GM19455 (cell line): ENCODE results near the gene CCM2.

Experiments used
- ATAC-seq: cut with Tn5 transposase; IDR thresholded peaks from one replicate; pipeline ENCODE4 v1.9.1; 2021; ENCODE audit not compliant: unreplicated experiment

Gene CCM2

DNA sequence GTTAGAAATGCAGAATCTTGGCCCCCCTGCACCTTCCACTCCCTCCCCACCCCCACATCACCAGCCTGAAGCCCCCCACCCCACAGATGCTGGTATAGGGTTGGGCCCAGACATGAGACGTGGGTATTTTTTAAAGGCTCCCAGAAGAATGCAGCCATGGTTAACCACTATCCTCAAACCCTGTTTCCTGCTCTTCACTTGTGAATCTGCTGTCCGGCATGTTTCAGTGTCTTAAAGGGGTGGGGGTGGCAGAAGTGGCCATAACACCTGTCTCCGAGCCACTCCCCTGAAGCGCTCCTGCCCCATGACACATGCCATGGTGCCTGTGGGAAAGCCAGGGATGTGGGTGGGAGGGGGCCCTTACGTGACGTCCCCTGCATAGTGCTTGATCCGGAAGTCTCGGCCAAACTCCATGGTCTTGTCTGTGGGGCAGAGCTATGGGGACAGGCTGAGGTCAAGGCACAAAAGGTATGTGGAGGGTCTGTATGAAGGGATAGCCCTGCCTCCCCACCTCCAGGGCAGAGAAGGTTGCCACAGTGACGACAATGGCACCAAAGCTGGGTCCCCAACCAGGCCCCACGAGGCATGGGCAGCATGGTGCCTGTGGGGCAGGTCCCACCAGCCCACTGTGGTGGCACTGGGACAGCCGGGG, 30.8 kb upstream of the CCM2 start:
- ATAC-seq = no peak

DNA sequence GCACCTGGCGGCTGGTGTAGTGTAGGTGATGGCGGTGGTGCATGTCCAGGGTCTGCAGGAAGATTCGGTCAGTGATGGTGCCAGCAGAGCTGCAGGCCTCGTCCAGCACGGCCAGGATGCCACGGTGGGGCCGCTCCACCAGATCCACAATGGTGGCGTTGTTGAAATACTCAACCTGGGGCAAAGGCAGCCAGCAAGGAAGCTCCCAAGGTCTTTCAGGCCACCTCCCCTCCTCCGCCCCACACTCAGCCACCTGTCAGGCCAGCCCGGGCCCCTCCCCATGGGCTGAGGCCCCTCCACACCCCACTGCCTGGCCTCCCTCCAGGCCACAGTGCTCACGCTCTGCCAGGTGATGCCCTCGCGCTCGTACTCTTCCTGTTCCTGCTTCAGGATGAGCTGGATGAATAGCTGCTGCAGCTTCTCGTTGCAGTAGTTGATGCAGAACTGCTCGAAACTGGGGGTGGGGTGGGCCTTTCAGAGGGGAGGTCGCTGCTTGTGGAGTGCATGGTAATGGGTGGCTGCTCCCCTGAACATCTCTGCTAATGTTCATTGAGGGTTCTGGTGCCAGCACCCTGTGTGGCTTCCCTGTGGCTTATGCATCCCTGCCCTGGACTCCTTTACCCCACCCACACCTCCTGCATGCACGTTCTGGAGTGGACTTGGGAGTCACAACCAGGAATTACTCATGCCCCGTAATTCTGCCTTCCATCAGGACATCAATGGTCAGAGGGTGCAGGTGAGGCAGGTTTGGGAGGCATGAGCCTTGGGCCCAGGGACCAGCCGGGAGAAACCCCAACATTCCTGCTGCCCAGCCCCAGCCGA, 30.1 kb upstream of the CCM2 start:
- ATAC-seq = no peak

DNA sequence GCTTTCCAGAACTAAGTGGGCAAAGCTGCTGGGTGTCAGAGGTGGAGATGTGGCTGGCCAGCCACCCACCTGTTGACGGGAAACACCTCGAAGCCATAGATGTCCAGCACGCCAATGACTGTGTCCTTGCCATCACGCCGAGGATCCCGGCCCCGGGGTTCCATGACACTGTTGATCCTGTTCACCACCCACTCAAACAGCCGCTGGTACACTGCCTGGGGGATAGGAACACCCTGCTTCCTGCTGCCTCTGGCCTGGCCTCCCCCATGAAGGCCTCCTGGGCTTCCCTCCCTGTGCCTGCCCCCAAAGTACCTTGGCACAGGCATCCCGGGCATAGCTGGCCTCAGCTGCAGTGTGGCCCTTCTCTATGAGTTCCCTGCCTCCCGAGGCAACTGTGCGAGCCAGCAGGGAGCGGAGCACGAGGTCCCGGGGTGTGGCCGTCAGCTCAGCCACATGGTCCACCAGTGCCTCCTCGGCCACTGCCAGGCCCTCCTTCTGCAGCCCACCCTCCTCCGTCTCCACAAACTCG, 29.4 kb upstream of the CCM2 start:
- no peak for ATAC-seq

DNA sequence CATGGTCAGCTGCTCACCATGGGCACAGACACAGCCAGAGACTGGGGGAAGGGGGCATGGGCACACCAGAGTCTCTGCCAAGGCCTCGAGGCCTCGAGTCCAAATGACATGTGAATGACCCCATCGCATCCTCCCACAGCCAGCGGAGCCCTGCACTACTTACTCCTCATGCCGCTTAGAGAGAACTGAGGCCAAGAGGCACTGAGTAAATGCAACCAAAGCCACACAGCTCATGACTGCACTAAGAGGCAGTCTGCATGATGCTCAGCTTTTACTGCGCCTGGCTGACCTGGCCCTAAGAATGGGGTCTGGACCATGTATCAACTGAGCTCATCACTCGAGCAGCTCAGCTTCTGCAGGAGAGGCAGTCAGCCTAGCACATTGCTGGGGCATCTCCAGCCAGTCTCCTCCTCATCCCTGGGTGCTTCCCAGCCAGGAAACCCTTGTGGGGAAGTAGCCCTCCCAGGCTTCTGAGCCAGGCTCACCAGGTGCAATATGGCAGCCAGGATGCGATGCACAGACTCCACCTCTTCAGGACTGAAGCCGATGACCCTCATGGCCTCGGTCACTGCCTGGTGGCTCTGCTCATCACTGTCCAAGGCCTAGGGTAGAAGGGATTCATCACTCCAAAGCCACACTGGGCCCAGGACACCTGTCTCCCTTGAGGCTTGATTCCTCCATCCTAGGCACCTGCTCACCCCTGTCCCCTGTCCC, 28.7 kb upstream of the CCM2 start:
- ATAC-seq = no peak

DNA sequence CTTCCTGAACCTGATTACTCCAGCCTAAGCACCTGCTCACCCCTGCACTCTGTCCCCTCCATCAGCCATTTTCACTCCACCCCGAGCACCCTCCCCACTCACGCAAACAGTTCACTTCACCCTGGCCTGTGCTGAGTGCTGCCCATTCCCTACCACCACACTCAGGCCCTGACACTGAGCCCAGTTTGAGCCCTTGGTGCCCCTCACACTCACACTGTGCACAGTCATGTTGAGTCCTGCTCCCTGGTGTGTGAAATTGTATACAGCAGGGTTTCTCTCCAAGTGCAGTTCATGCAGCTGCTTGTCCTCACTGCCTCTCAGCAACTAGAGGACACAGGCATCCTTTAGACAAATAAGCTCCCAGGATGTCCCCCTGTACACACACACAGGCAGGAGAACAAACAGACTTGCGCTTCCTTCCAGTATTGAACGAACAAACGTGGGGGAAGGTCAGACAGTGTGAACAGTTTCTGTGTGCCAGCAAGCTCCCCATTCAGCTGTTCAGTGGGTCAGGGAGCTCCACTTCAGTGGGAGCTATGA, 28.0 kb upstream of the CCM2 start:
- no peak for ATAC-seq

DNA sequence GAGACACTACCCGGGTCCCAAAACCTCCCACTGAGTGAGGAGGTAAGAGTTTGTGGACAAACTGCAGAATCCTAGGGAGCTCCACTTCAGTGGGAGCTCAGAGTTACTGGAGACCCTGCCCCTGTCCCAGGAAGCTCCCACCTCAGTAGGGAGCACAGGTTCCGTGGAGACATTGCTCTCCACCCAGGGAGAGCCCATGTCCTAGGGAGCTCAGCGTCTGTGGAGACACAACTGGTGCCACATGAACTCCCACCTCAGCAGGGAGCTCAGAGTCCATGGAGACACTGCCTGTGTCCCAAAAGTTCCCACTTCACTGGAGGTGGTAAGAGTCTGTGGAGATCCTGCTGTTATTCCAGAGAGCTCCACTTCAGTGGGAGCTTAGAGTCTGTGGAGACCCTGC, 27.4 kb upstream of the CCM2 start:
- ATAC-seq = no peak

DNA sequence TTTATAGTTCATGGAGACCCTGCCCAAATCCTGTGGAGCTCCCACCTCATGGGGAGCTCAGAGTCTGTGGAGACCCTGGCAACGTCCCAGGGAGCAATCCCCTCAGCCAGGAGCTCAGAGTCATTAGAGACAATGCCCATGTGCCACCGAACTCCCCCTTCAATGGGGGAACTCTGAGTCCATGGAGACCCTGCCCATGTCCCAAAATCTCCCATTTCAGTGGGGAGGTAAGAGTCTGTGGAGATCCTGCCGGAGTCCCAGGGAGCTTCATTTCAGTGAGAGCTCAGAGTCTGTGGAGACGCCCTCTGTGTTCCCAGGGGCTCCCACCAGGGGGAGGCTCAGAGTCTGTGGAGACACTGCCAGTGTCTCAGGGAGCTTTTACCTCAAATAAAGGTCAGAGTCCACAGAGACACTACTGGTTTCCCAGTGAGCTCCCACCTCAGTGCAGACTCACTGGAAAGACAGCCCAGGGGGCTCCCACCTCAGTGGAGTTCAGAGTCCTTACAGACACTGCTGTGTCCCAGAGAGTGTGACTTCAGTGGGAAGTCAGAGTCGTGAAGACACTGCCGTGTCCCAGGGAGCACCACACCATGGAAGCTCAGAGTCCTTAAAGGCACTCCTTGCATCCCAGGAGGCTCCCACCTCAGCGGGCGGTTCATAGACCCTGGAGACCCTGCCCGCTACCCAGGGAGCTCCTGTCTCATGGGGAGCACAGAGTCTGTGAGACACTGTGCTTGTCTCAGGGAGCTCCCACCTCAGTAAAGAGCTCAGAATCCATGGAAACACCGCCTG, 26.2 kb upstream of the CCM2 start:
- no peak for ATAC-seq

DNA sequence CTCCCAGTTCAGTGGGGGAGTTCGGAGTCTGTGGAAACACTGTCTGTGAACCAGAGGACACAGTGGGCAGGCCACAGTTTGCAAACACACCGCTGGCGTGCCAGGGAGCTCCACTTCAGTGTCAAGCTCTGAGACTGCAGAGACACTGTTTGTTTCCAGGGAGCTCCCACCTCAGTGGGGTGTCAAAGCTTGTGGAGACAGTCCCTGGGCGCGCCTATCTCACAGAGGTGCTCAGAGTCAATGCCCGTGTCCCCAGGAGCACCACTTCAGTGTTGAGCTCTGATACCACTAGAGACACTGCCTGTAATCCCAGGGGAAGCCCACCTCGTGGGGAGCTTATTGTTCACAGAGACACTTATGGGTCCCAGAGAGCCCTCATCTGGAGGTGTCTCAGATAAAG, 25.5 kb upstream of the CCM2 start:
- ATAC-seq = no peak

DNA sequence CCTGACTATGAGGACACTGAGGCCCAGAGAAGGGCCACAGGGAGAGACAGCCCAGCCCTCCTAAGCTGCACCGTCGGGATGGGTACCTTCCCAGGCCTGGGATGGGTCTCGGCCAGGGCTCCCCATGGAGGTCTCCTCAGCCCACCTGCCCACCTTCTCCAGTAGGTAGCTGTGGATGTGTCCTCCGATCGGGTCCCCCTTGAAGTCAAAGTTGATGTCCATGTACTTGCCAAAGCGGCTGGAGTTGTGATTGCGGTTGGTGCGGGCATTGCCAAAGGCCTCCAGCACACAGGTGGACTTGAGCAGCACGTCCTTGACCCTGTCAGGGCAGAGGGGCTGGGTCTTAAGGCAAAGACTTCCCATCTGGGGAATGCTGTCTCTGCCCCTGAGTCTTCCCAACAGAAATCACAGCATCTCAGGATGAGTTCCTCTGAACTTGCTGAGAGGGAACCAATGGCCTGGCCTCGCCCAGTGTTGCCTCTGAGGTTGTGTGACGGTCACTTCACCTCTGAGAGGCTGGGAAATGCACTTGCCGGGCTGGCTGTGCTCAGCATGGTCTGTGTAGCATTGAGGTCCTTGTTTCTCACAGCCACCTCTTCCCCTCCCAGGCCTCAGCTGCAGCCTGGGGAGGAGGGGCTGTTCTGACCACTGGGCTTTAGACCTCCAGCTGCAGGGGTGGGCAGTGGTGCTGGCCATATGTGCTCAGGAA, 24.5 kb upstream of the CCM2 start:
- no peak for ATAC-seq

DNA sequence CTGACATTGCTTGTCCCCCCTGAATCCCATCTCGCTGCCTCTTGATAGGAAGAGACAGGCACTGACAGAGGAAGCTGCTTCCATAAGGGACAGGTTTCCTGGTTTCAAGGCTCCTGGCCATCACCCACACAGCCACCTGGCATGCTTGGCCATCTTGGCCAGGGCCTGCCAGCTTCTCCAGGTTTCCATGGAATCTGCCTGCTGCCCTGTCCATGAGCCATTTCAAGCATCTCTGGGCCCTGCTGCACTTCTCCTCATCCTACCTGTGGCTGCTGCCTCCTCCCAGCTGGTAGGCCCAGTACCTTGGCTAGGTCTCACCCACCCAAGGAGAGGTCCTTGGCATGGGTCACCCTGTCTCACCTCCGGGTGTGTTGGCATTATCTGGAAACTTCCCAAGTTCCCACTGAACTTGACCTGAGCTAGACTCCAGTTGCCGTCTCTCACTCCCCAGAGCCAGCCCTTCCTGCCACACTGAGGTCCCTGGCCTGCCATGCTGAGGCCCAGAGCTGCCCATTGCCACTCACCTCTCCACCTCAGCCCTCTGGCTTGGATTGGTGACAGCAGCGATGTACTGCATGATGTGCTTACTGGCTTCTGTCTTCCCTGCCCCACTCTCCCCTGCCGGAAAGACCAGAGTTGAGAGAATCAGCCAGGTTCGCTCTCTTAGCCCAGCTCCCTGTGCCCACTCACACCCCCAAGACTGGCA, 23.8 kb upstream of the CCM2 start:
- no peak for ATAC-seq

DNA sequence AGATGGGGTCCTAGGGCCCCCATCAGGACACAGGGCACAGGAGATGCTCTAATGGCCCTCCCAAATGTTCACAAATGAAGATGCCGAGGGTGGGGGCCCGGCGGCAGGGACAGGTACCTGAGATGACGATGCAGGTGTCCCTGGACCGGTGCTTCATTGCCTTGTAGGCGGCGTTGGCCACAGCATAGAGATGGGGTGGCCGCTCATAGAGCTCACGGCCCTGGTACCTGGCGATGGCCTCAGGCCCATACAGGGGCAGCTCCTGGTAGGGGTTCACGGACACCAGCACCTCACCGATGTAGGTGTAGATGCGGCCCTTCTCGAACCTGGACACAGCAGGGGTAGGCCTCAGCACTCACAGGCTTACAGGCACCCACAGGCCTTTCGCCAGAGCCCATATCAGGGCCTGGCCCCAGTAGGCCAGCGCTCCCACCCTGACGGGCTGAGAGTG, 23.2 kb upstream of the CCM2 start:
- ATAC-seq = no peak

DNA sequence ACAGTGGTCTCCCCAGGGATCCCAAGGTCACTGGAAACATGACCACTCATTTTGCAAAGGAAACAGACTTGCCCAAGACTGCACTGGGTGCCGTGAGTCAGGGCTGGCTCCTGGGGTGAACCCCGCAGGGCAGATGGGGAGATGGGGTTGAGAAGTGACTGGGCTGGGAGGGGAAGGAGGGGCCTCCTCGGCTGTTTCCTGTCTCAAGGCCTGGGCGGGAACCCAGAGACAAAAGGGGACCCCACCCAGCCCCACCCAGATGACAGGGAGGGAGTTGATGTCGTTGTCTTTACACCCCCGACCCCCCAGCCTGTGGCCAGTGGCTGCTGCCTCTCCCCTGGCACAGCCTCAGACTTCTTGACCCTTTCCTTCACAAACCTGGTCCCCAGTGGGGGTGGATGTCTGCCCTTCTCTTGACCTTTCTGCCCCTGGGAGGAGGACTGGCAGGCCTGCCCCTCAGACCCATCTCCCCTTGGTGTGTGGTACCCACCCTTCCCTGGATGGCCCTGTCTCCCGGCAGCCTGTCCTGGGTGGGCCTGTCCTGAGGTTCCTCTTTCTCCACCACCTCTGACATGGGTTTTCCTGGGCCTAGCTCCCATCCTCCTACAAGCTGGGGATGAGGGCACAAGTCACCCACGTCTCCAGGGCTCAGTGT, 22.6 kb upstream of the CCM2 start:
- ATAC-seq = no peak

DNA sequence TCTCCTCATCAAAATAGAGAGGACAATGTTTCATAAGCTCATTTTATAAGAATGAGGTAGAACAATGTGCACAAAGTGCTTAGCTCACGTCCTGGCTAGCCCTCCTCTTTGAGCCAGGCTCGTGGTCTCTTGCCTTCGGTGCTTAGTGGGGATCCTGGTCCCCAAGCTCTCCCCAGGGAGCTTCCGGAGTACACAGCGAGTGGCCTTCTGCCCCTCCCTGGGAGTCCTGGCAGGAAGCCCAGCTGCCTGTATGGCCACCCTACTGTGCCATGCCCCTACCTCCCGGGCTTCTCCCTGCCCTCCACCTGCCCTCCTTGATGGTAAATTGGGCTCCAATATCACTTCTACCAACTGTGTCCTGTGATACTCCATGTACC, 22.1 kb upstream of the CCM2 start:
- ATAC-seq = no peak

DNA sequence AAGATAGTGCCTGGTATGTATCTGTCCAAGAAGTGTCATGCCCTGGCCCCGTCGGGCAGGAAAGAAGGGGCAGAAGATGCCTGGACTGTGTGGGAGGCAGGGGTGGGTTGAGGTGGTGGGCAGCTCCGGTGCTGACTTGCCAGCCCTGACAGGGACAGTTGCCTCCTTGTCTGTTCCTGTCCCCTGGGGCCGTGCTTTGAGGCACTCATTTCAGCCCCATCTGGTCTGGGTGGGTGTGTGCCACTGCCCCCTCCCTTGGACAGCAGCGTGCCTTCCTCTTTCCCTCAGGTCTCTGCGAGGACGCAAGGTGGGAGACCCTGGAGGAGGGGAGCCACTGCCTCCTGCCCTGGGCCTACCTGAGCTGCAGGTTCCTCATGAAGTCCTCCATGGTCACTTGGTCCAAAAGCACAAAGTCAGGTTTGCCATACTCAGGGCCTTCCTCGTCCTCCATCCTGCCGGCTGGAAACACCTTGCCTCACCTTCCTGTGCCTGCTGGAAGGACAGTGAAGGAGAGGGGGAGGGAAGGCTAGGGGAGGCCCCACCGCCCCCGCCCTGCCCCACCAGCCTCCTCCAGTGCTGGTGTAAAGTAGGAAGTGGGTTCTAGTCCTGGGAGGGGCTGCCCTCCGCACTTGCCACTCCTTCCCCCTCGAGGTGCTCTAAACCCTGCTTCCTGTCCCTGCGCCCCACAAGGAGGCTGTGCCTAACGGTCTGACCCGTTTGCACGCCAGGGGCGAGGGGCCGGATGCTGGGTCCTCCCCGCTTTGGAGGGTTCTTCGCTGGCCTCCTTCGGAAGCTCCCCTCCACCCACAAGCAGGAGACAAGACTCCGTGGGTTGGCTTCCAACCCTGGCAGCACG, 21.3 kb upstream of the CCM2 start, which contains the start of gene MYO1G:
MYO1G (minus strand) TSS at position 505 of the 856 bp plus-strand sequence; CDS start at position 451, 54 bp downstream.
- ATAC-seq = peak; percentile 53

DNA sequence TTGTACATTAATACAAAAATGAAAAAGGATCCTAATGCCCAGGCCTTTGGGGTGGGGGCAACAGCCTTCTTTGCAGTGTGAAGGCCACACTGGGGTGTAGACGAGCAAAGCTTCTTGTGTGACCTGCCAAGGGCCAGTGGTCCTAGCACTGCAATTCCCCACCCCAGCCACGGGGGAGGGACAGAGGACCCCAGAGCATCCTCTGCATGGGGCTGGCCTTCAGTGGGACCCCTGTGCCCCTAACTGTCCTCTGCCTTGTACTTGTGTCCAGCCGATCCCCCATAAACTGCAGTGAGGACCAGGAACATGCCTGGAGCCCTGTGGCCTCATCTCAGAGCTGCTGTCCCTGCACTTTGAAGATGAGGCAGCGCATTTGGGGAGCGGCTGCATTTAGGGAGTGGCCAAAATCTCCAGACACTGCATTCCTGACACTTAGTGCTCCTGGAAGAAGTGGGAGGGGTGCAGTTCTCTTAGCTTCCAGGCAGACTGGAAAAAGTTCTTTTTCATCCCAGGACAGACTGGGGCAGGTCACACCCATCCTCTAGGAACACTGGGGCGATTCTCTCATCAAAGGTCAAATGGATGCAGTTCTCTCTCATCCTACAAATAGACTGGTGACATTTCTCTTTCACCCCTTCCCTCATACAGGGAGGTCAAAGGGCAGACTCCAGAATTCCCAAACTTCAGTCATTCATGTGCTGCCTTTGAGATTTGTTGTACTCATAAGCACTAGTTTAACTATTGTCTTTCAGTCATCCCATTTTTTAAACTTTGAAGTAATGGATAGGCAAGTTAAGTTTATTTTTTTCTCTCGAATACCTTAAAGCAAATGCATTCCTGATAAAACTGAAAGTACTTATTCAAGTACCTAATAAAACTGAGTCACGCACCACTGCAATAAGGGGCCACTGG, 20.3 kb upstream of the CCM2 start:
- peak; percentile 18 for ATAC-seq

DNA sequence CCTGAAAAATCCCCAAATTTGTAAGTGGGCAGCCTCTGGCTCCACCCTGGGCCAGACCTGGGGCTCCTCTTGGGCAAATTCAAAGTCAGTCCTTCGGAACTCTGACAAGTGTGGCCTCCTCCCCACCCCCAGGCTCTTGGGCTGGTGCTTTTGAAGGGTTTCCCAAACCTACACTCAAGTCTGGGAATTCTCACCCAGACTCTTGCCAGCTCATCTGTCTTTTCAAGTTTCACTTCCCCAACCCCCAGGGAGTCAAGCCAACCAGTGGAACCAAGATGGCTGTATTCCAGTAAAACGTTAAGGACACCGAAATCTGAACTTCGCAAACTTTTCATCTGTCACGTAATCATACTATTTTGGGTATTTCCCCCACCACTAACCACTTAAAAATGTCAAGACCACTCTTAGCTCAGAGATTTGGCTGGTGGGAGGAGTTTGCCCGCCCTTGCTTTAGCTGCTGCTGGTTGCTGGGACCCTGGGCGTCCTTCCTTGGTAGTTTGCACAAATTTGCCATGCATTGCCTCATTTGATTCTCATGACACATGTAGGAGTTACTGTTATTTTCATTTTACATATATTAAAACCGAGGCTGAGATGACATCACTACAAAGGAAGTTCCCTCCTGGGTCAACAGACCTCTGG, 19.5 kb upstream of the CCM2 start:
- ATAC-seq = peak; percentile 42
